ENCODE data around the gene CAP1. TPM values are rescaled to one million over a fixed set of nuclear protein-coding genes. Genes with fewer than 3 reads are reported as not detected.

The CAP1 gene
- total and polyA plus RNA-seq, 9 of the 15 experiments (the other 6 are each of a cell fraction or from before 2014, with no cell fraction given), result 230 to 658 (median 281) TPM

- in situ Hi-C loops (cut with MboI) (no loop called here), intact Hi-C loops (cut with micrococcal nuclease) (no loop called here)
- Histone ChIP-seq H3K9me1 (ENCODE audit: control insufficient read depth, insufficient read depth, low read length) (no peaks in the 10 kb centered on the region), H3K4me2 (ENCODE audit: insufficient read depth, low read length) (no peak overlapping the region), H3K4me3 (no peak overlapping the region), H2AFZ (ENCODE audit: low read depth, low read length) (no peak overlapping the region), H3K36me3 (ENCODE audit: control insufficient read depth, insufficient read depth, low read length) (peaks cover 42% of the 10 kb centered on the region), H3K9me3 (replicated peaks; ENCODE audit: control insufficient read depth, insufficient read depth, low read depth, low read length) (no peaks in the 10 kb centered on the region), H3K27me3 (ENCODE audit: control insufficient read depth in 2 of 2, insufficient read depth in 2 of 2, low read length in 2 of 2) (no peaks in the 10 kb centered on the region), H4K20me1 (replicated peaks; ENCODE audit: control insufficient read depth, insufficient read depth, low read length) (0 out of 2 replicates have a peak, but pooled peaks cover 7% of the 10 kb centered on the region), H3K27ac (ENCODE audit: extremely low read depth, low read depth, low read length) (no peak overlapping the region), H3K9ac (ENCODE audit: insufficient read depth in 1 of 2, low read depth in 2 of 2, low read length in 2 of 2) (no peak overlapping the region), H3K79me2 (ENCODE audit: control insufficient read depth, insufficient read depth, low read length) (peaks cover 91% of the 10 kb centered on the region), H3K4me1 (replicated peaks in 1 of 2; ENCODE audit: control insufficient read depth in 2 of 2, insufficient read depth in 2 of 2, low read length in 2 of 2) (peaks cover 36 to 53% of the 10 kb centered on the region in 2 experiments)
- CTCF ChIA-PET (ENCODE audit: low intra/inter-chr PET ratio), result interaction anchor here (0.6 kb wide), 1 partner anchor 21 kb away, joined by 4 read pairs; no protein-coding TSS in a partner anchor
- TF ChIP-seq GTF2B (IDR thresholded peaks at IDR 0.05; ENCODE audit: extremely low read depth, insufficient read length) (no peak), SPI1 (IDR thresholded peaks at IDR 0.05; ENCODE audit: borderline replicate concordance, low read depth, low read length) (peak; percentile 51; the same call in 1 of the 2 replicates), ZSCAN29 (IDR thresholded peaks at IDR 0.05) (no peak), E2F5 (CRISPR knock-in tag; IDR thresholded peaks at IDR 0.05) (no peak), MCM2 (IDR thresholded peaks at IDR 0.05; ENCODE audit: low read depth) (no peak)
- no peak for FAIRE-seq
- no peak for DNase-seq (ENCODE audit: extremely low read depth in 1 of 4, low spot score in 3 of 4)
- ATAC-seq, result no peak
- POLR2A ChIA-PET, result interaction anchor here (0.8 to 6.5 kb wide), 4 partner anchors 9 to 155 kb away, joined by 3 to 72 read pairs (median 4); partner anchors contain the start of gene CAP1
- no TSS peak for BruUV-seq (replicated peaks)
- 91% methylated on average over 3 of the region's 3 CpGs for WGBS (ENCODE audit: insufficient coverage, low coverage, missing lambda C conversion rate)
Observed at GRCh38 chr1:40050863-40051262, 10.3 kb downstream of the CAP1 start.
